ENCODE results near the gene GPR18. TPM values are rescaled to one million over a fixed set of nuclear protein-coding genes. Genes with fewer than 3 reads are reported as not detected.

GPR18 gene
- not detected in 5 replicates for total RNA-seq (2022; extraction: Qiagen RNA extraction; ENCODE audit: low read depth)

GRCh38 chr13:99258210-99258860, at the start of gene GPR18:
GPR18 (minus strand) TSS chr13:99258379; CDS start chr13:99255872, 2,507 bp downstream.

GRCh38 chr13:99307247-99307646, 49.1 kb upstream of the GPR18 start, which contains the start of gene GPR183:
GPR183 (minus strand) TSS chr13:99307399; CDS start chr13:99296145, 11,254 bp downstream.

Other genes with a start within 250 kb of the GPR18 start
- gene UBAC2, start 57.5 kb downstream of the GPR18 start, total RNA-seq (2022; extraction: Qiagen RNA extraction; ENCODE audit: low read depth) = 57.5 to 70.6 TPM (median 67.0 TPM) in 5 replicates
- not detected in 5 replicates for gene GPR183, start 49.0 kb upstream of the GPR18 start, total RNA-seq (2022; extraction: Qiagen RNA extraction; ENCODE audit: low read depth)
- gene TM9SF2, start 243.1 kb upstream of the GPR18 start, total RNA-seq (2022; extraction: Qiagen RNA extraction; ENCODE audit: low read depth) = 30.6 to 64.0 TPM (median 60.9 TPM) in 5 replicates